Smooth muscle cell (in vitro differentiated cells): Measurements from ENCODE around the gene EP400. TPM values are rescaled to one million over a fixed set of nuclear protein-coding genes. Genes with fewer than 3 reads are reported as not detected.

Experiments used
- DNase-seq: peaks from one replicate; lab custom pipeline; 2025; ENCODE audit not compliant: unreplicated experiment; lab: John Stamatoyannopoulos, UW
- H2AFZ ChIP-seq: fragments of 200-600 bp; sonication (generic); 2 replicates; pipeline ENCODE4 v1.6.0; 2016; ENCODE audit warnings: antibody characterized with exemption, low read depth, mild to moderate bottlenecking
- H3F3A ChIP-seq: fragments of 200-600 bp; sonication (generic); 2 replicates; pipeline ENCODE4 v1.6.0; 2017; ENCODE audit warnings: antibody characterized with exemption, low read depth
- H3K27ac ChIP-seq: fragments of 200-600 bp; sonication (generic); 2 replicates; pipeline ENCODE4 v1.5.1; 2016; ENCODE audit warnings: low read depth, mild to moderate bottlenecking
- H3K27me3 ChIP-seq: fragments of 200-600 bp; sonication (generic); 2 replicates; pipeline ENCODE4 v1.6.1; 2016; ENCODE audit warnings: low read depth, mild to moderate bottlenecking
- H3K36me3 ChIP-seq: fragments of 200-600 bp; sonication (generic); 2 replicates; pipeline ENCODE4 v1.5.1; 2016; ENCODE audit warnings: low read depth
- H3K4me1 ChIP-seq: fragments of 200-600 bp; sonication (generic); 2 replicates; pipeline ENCODE4 v1.5.1; 2016; ENCODE audit warnings: low read depth
- H3K4me2 ChIP-seq: fragments of 200-600 bp; sonication (generic); 2 replicates; pipeline ENCODE4 v1.6.0; 2016; ENCODE audit warnings: mild to moderate bottlenecking
- H3K4me3 ChIP-seq: fragments of 200-600 bp; sonication (generic); 2 replicates; pipeline ENCODE4 v1.5.1; 2016; ENCODE audit warnings: mild to moderate bottlenecking
- H3K79me2 ChIP-seq: fragments of 200-600 bp; sonication (generic); 2 replicates; pipeline ENCODE4 v1.6.0; 2016; ENCODE audit warnings: low read depth, mild to moderate bottlenecking
- H3K9ac ChIP-seq: fragments of 200-600 bp; sonication (generic); 2 replicates; pipeline ENCODE4 v1.6.0; 2016; ENCODE audit warnings: low read depth
- H3K9me3 ChIP-seq: fragments of 200-600 bp; sonication (generic); replicated peaks from 2 replicates; pipeline ENCODE4 v1.5.1; 2016; ENCODE audit warnings: low read depth
- H4K20me1 ChIP-seq: fragments of 200-600 bp; sonication (generic); 2 replicates; pipeline ENCODE4 v1.6.0; 2016; ENCODE audit warnings: low read depth
- CTCF ChIP-seq: fragments of 200-600 bp; sonication (generic); IDR thresholded peaks from 2 replicates; pipeline ENCODE4 v1.5.1; 2017; ENCODE audit warnings: borderline replicate concordance, mild to moderate bottlenecking, antibody characterized with exemption; ENCODE audit not compliant: insufficient read depth, poor library complexity, severe bottlenecking
- WGBS: methylation state at CpG from one replicate; pipeline ENCODE4 v1.1.7; 2016; ENCODE audit warnings: low lambda C conversion rate; 5-methylcytosine and 5-hydroxymethylcytosine counted together
- polyA plus RNA-seq: library from polyadenylated mRNA; unstranded; fragments of >200 nt; fragmentation: Nextera tagmentation; extraction: Ambion mirVana; gene quantifications from 2 replicates; pipeline ENCODE4 v1.2.1, GENCODE V29; 2016
- total RNA-seq: library from RNA; depleted of rRNA; stranded (reverse); fragments of >200 nt; gene quantifications from 2 replicates; pipeline ENCODE4 v1.2.3, GENCODE V29; 2014

The EP400 gene
- total and polyA plus RNA-seq, 2 experiments from 2014 or later, result 6.6 to 13.6 TPM

GRCh38 chr12:132053338-132054330 lies 103.9 kb downstream of the EP400 start:
- Histone ChIP-seq H3K36me3 (peaks cover 10% of the 10 kb centered on the region), H4K20me1 (peaks cover 22% of the 10 kb centered on the region), H3K4me1 (no peaks in the 10 kb centered on the region), H3K9ac (no peak overlapping the region), H3K4me2 (no peak overlapping the region), H3K4me3 (no peak overlapping the region), H3F3A (no peaks in the 10 kb centered on the region), H2AFZ (no peak overlapping the region), H3K27ac (no peak overlapping the region), H3K27me3 (no peaks in the 10 kb centered on the region), H3K9me3 (no peaks in the 10 kb centered on the region), H3K79me2 (no peaks in the 10 kb centered on the region)
- no peak for DNase-seq
- no peak for TF ChIP-seq CTCF
- 97% methylated on average over 24 of the region's 27 CpGs for WGBS

GRCh38 chr12:132054983-132055382 lies 105.2 kb downstream of the EP400 start:
- Histone ChIP-seq H3K4me2 (no peak overlapping the region), H3K79me2 (no peaks in the 10 kb centered on the region), H3K27ac (no peak overlapping the region), H3K9me3 (no peaks in the 10 kb centered on the region), H3K4me3 (no peak overlapping the region), H3K27me3 (no peaks in the 10 kb centered on the region), H4K20me1 (peaks cover 8% of the 10 kb centered on the region), H3K9ac (no peak overlapping the region), H3K36me3 (peaks cover 10% of the 10 kb centered on the region), H3F3A (no peaks in the 10 kb centered on the region), H3K4me1 (no peaks in the 10 kb centered on the region), H2AFZ (no peak overlapping the region)
- 98% methylated on average over 12 of the region's 12 CpGs for WGBS
- TF ChIP-seq CTCF, result no peak
- no peak for DNase-seq

- H3K4me3 ChIP-seq, result no peak overlapping the region
- DNase-seq, result no peak
- no peak overlapping the region for H2AFZ ChIP-seq
- H3K9me3 ChIP-seq, result no peaks in the 10 kb centered on the region
- WGBS, result 97% methylated on average over 10 of the region's 11 CpGs
- no peaks in the 10 kb centered on the region for H3K27me3 ChIP-seq
- H3K79me2 ChIP-seq, result no peaks in the 10 kb centered on the region
- H3K4me2 ChIP-seq, result no peak overlapping the region
- no peak overlapping the region for H3K9ac ChIP-seq
- H3F3A ChIP-seq, result no peaks in the 10 kb centered on the region
- no peak for TF ChIP-seq CTCF
- peaks cover 10% of the 10 kb centered on the region for H3K36me3 ChIP-seq
- H4K20me1 ChIP-seq, result peaks cover 2% of the 10 kb centered on the region
- no peak overlapping the region for H3K27ac ChIP-seq
- no peaks in the 10 kb centered on the region for H3K4me1 ChIP-seq
Observed at GRCh38 chr12:132055535-132056096, 105.9 kb downstream of the EP400 start.
